Putamen (tissue), 1 donor: ENCODE results near the gene DCDC2B.

Experiments used
- DNase-seq: peaks from one replicate; pipeline ENCODE4 v3.0.0-alpha.2; 2016; ENCODE audit warnings: low spot score

Gene DCDC2B

GRCh38 chr1:32223683-32224082 lies 14.8 kb downstream of the DCDC2B start:
- DNase-seq, result no peak

- no peak for DNase-seq
Observed at GRCh38 chr1:32224285-32224684, 15.4 kb downstream of the DCDC2B start.

- no peak for DNase-seq
Observed at GRCh38 chr1:32228771-32229170, 19.9 kb downstream of the DCDC2B start.

- no peak for DNase-seq
Observed at GRCh38 chr1:32231843-32232432, 23.0 kb downstream of the DCDC2B start.

GRCh38 chr1:32232558-32233304 lies 23.8 kb downstream of the DCDC2B start:
- DNase-seq, result no peak

- DNase-seq, result no peak
Observed at GRCh38 chr1:32234792-32235191, 25.9 kb downstream of the DCDC2B start.

GRCh38 chr1:32239337-32239736 lies 30.4 kb downstream of the DCDC2B start:
- no peak for DNase-seq

GRCh38 chr1:32239790-32240139 lies 30.9 kb downstream of the DCDC2B start:
- DNase-seq, result no peak

GRCh38 chr1:32240140-32240951 lies 31.5 kb downstream of the DCDC2B start:
- DNase-seq, result no peak

GRCh38 chr1:32241001-32241763 lies 32.3 kb downstream of the DCDC2B start:
- DNase-seq, result peak; percentile 50

- DNase-seq, result peak; percentile 70
Observed at GRCh38 chr1:32242341-32242851, 33.5 kb downstream of the DCDC2B start.

GRCh38 chr1:32246888-32247273 lies 38.0 kb downstream of the DCDC2B start, which contains the start of gene FAM167B:
Gene FAM167B (plus strand): TSS chr1:32247222. CDS start chr1:32247422, 200 bp downstream.
- no peak for DNase-seq

GRCh38 chr1:32247452-32247851 lies 38.6 kb downstream of the DCDC2B start:
- no peak for DNase-seq

GRCh38 chr1:32247983-32248889 lies 39.3 kb downstream of the DCDC2B start:
- DNase-seq, result no peak

GRCh38 chr1:32249831-32250525 lies 41.1 kb downstream of the DCDC2B start:
- DNase-seq, result no peak

- DNase-seq, result no peak
Observed at GRCh38 chr1:32250893-32251716, 42.2 kb downstream of the DCDC2B start, which contains the start of gene LCK. Gene LCK (plus strand): TSS chr1:32251265. CDS start chr1:32274330, 23,065 bp downstream.

GRCh38 chr1:32255072-32256071 lies 46.5 kb downstream of the DCDC2B start:
- DNase-seq, result no peak
